Glomerular endothelial cell (primary cell): ENCODE measurements around the gene TRAF6. TPM values are rescaled to one million over a fixed set of nuclear protein-coding genes. Genes with fewer than 3 reads are reported as not detected.

Source experiments
- total RNA-seq: library from RNA; depleted of rRNA; stranded (reverse); fragments of >200 nt; gene quantifications from 2 replicates; pipeline ENCODE4 v1.2.3, GENCODE V29; 2015

Gene TRAF6
- total RNA-seq, 1 donor from 2014 or later, result 16.2 TPM

Other genes with a start within 250 kb of the TRAF6 start
- gene COMMD9, start 220.8 kb downstream of the TRAF6 start, total RNA-seq, result 57.5 and 62.6 TPM in 2 replicates
- 34.6 and 54.1 TPM in 2 replicates for gene PRR5L, start 214.0 kb downstream of the TRAF6 start, total RNA-seq
- gene RAG1, start 57.7 kb upstream of the TRAF6 start, total RNA-seq, result 3.0 and 3.8 TPM in 2 replicates
- gene IFTAP, start 84.2 kb upstream of the TRAF6 start, total RNA-seq, result 21.0 and 29.9 TPM in 2 replicates
- gene RAG2, start 88.0 kb upstream of the TRAF6 start, total RNA-seq, result not detected in 2 replicates